C4-2B (cell line): ENCODE data around the gene TAB2.

Experiments used
- H3K27ac ChIP-seq: fragments of 450-650 bp; 2 replicates; pipeline ENCODE4 v1.5.1; 2017
- CTCF ChIP-seq: fragments of 450-650 bp; conservative IDR thresholded peaks from 2 replicates; pipeline ENCODE4 v1.5.1; 2017; ENCODE audit warnings: mild to moderate bottlenecking
- ZFX ChIP-seq: fragments of 450-650 bp; IDR thresholded peaks from 2 replicates; pipeline ENCODE4 v1.6.1; 2017

Gene TAB2

DNA sequence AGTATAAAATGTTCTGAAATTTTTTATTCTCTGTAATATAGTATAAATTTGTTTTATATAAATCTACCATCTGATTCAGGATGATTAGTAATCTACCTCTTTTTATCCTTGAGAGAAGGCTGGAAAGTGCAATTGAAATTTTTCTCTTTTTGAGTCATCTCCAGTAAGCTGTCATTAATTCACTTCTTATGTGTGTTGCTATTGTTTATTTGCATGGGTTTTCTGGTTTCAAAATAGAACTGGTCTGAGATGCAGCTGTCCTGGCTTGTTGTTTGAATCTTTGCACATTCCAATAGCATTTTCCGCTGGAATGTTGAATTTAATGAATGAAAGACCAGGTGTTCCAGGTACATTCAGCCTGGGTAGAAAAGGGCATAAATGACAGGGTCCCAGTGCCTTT, 24.3 kb upstream of the TAB2 start:
- no peak overlapping the region for H3K27ac ChIP-seq
- TF ChIP-seq CTCF, result no peak
- TF ChIP-seq ZFX, result no peak

DNA sequence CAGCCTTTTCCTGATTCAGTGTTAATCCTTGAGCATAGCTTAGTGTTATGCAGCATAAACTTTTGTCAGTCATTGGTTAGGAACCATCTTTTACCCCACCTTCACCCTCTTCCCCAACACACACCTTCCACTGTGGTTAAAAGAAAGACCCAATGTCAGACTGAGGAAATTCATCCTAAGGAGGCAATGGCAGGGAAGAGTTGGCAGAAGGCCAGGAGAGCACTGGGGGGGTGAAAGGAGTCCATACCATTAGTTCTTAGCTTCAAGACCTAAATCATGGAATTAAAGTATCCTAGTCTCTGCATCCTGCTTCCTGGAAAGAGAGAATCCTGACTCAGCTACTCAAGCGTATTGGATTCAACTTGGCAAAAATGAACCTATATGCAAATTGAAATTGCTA, 16.9 kb upstream of the TAB2 start:
- no peak for TF ChIP-seq ZFX
- TF ChIP-seq CTCF, result no peak
- no peak overlapping the region for H3K27ac ChIP-seq

- TF ChIP-seq ZFX (no peak), CTCF (no peak)
- no peak overlapping the region for H3K27ac ChIP-seq
Measured at GRCh38 chr6:149302723-149303122, 14.8 kb upstream of the TAB2 start.

DNA sequence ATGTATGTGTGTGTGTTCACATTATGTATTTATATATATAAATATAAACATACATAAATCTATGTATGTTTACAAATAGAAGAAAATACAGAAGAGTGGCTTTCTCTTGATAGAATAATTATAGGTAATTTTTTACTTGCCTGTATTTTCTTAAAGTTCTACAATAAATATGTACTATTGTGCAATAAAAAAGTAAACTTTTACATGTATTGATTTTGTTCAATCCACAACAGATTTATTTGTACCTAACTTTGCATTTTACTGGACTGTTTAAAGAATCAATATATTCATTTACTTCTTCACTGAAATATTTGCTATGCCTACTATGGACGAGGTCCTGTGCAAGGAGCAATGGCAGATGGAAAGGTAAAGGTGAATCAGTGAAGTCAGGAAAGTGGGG, 14.0 kb upstream of the TAB2 start:
- no peak overlapping the region for H3K27ac ChIP-seq
- TF ChIP-seq CTCF, result no peak
- no peak for TF ChIP-seq ZFX

GRCh38 chr6:149305372-149305771, 12.1 kb upstream of the TAB2 start:
- no peak overlapping the region for H3K27ac ChIP-seq
- TF ChIP-seq ZFX (no peak), CTCF (no peak)

- TF ChIP-seq ZFX, result no peak
- TF ChIP-seq CTCF, result no peak
Measured at GRCh38 chr6:149306967-149307366, 10.5 kb upstream of the TAB2 start.

DNA sequence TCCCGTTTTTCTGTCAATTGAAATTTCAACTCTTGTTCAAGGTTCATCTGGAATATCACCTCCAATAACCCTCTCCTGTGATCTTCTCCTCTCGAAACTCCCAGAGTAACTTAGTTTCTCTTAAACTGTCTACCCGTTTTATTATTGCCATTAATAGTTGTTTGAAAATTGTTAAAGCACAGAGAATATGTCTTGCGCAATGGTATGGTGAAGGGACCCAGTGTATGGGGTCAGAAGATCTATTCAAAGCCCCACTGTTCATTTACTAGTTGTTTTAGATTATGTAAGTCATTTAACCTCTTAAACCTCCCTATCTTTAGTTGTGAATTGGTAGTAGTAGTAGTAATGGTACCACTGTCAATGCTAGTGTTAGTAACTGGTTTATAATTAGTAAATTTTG, 6.2 kb upstream of the TAB2 start:
- H3K27ac ChIP-seq, result no peak overlapping the region
- TF ChIP-seq CTCF, result no peak
- no peak for TF ChIP-seq ZFX

More at GRCh38 chr6:149306967-149307366, 10.5 kb upstream of the TAB2 start:
- H3K27ac ChIP-seq, result no peak overlapping the region
